GM12878 (cell line): ENCODE data around the gene CDYL2.

Source experiments
- BRCA1 ChIP-seq: IDR thresholded peaks from 2 replicates; pipeline ENCODE4 v1.6.1; 2011; ENCODE audit warnings: low read depth, low read length, improper control_type of control experiment
- NR2C2 ChIP-seq: IDR thresholded peaks from 2 replicates; pipeline ENCODE4 v1.6.1; 2011; ENCODE audit warnings: borderline replicate concordance, low read depth; ENCODE audit not compliant: control insufficient read depth, insufficient read length
- POLR2A ChIP-seq: IDR thresholded peaks from 2 replicates; pipeline ENCODE4 v1.6.1; 2011; ENCODE audit warnings: low read depth, mild to moderate bottlenecking, low read length
- SMAD1 ChIP-seq: fragments of 450-650 bp; IDR thresholded peaks from 2 replicates; pipeline ENCODE4 v1.6.1; 2018; ENCODE audit warnings: mild to moderate bottlenecking, low read depth; ENCODE audit not compliant: partially characterized antibody
- SPI1 ChIP-seq: IDR thresholded peaks from 2 replicates; pipeline ENCODE4 v1.6.1; 2011; ENCODE audit warnings: low read depth, mild to moderate bottlenecking, low read length, moderate library complexity, borderline replicate concordance; ENCODE audit not compliant: insufficient read depth

GRCh38 chr16:80620736-80621605, 183.4 kb downstream of the CDYL2 start:
- TF ChIP-seq SPI1 = no peak
- no peak for TF ChIP-seq NR2C2
- TF ChIP-seq BRCA1 = no peak
- no peak for TF ChIP-seq SMAD1
- no peak for TF ChIP-seq POLR2A
